Liver (tissue), 9 donors: ENCODE measurements around the gene GYG2. TPM values are rescaled to one million over a fixed set of nuclear protein-coding genes. Genes with fewer than 3 reads are reported as not detected.

Experiments used
- DNase-seq: peaks from one replicate; pipeline ENCODE4 v3.0.0-alpha.2; 2017; ENCODE audit warnings: low spot score
- H3K27ac ChIP-seq, 2 donors: one replicate each; pipeline ENCODE4 v1.7.0; 2013; ENCODE audit warnings: inconsistent platforms in 2 of 2, low read length in 2 of 2, control low read depth in 1 of 2, low read depth in 1 of 2, mild to moderate bottlenecking in 1 of 2
- H3K27me3 ChIP-seq, 4 donors: one replicate each; pipeline versions ENCODE4 v1.6.1 to v1.7.0; 2013; ENCODE audit warnings: low read length in 3 of 4, inconsistent platforms in 1 of 4, mild to moderate bottlenecking in 1 of 4, moderate library complexity in 1 of 4; ENCODE audit not compliant: control insufficient read depth in 4 of 4, insufficient read depth in 4 of 4
- H3K36me3 ChIP-seq, 4 donors: one replicate each; pipeline versions ENCODE4 v1.6.1 to v1.7.0; 2013; ENCODE audit warnings: low read length in 3 of 4, mild to moderate bottlenecking in 3 of 4, low read depth in 1 of 4, moderate library complexity in 1 of 4; ENCODE audit not compliant: control insufficient read depth in 4 of 4, insufficient read depth in 3 of 4
- H3K4me1 ChIP-seq, 4 donors: one replicate each; pipeline versions ENCODE4 v1.6.1 to v1.7.0; 2013; ENCODE audit warnings: low read length in 3 of 4, mild to moderate bottlenecking in 3 of 4, moderate library complexity in 1 of 4; ENCODE audit not compliant: control insufficient read depth in 4 of 4, insufficient read depth in 4 of 4
- H3K4me3 ChIP-seq, 3 donors: one replicate each; pipeline versions ENCODE4 v1.6.1 to v1.7.0; 2013; ENCODE audit warnings: low read length in 3 of 3, control low read depth in 1 of 3, low read depth in 1 of 3, mild to moderate bottlenecking in 1 of 3
- H3K9ac ChIP-seq, 2 donors: one replicate each; pipeline ENCODE4 v1.7.0; 2013; ENCODE audit warnings: low read length in 2 of 2, mild to moderate bottlenecking in 2 of 2, moderate library complexity in 2 of 2, control low read depth in 1 of 2, low read depth in 1 of 2
- H3K9me3 ChIP-seq, 4 donors: one replicate each; pipeline versions ENCODE4 v1.6.1 to v1.7.0; 2013; ENCODE audit warnings: low read length in 3 of 4; ENCODE audit not compliant: control insufficient read depth in 4 of 4
- ATF3 ChIP-seq: IDR thresholded peaks from 2 replicates; pipeline ENCODE4 v1.6.1; 2016; ENCODE audit warnings: antibody characterized with exemption
- CTCF ChIP-seq: fragments of 150-350 bp; IDR thresholded peaks from 2 replicates; pipeline ENCODE4 v1.5.1; 2017; ENCODE audit warnings: improper control_type of control experiment, low read depth, low read length; ENCODE audit not compliant: missing input control
- EGR1 ChIP-seq, 2 donors: IDR thresholded peaks; 2 replicates each; pipeline ENCODE4 v1.6.1; 2016 to 2018; ENCODE audit warnings: antibody characterized with exemption in 2 of 2, low read depth in 2 of 2
- FOXA1 ChIP-seq: IDR thresholded peaks from 2 replicates; pipeline ENCODE4 v1.6.1; 2016; ENCODE audit warnings: antibody characterized with exemption
- FOXA2 ChIP-seq: IDR thresholded peaks from 2 replicates; pipeline ENCODE4 v1.6.1; 2016; ENCODE audit warnings: antibody characterized with exemption
- GABPA ChIP-seq, 2 donors: IDR thresholded peaks in 1 of 2; conservative IDR thresholded peaks in 1 of 2; 2 replicates each; pipeline ENCODE4 v1.6.1; 2016; ENCODE audit warnings: antibody characterized with exemption in 2 of 2, mild to moderate bottlenecking in 1 of 2, moderate library complexity in 1 of 2
- HNF4A ChIP-seq, 2 donors: conservative IDR thresholded peaks; 2 replicates each; pipeline ENCODE4 v1.6.1; 2016; ENCODE audit warnings: antibody characterized with exemption in 2 of 2, mild to moderate bottlenecking in 2 of 2
- HNF4G ChIP-seq: IDR thresholded peaks from 2 replicates; pipeline ENCODE4 v1.6.1; 2016; ENCODE audit warnings: antibody characterized with exemption
- JUND ChIP-seq, 2 donors: IDR thresholded peaks; 2 replicates each; pipeline ENCODE4 v1.6.1; 2016; ENCODE audit warnings: antibody characterized with exemption in 2 of 2
- MAX ChIP-seq: IDR thresholded peaks from 2 replicates; pipeline ENCODE4 v1.6.1; 2016; ENCODE audit warnings: antibody characterized with exemption
- RAD21 ChIP-seq, 2 donors: IDR thresholded peaks; 2 replicates each; pipeline ENCODE4 v1.6.1; 2016; ENCODE audit warnings: antibody characterized with exemption in 2 of 2, mild to moderate bottlenecking in 2 of 2
- REST ChIP-seq: IDR thresholded peaks from 2 replicates; pipeline ENCODE4 v1.6.1; 2016; ENCODE audit warnings: antibody characterized with exemption, mild to moderate bottlenecking
- RXRA ChIP-seq, 2 donors: IDR thresholded peaks; 2 replicates each; pipeline ENCODE4 v1.6.1; 2017 to 2018; ENCODE audit warnings: antibody characterized with exemption in 2 of 2, mild to moderate bottlenecking in 1 of 2
- SP1 ChIP-seq: IDR thresholded peaks from 2 replicates; pipeline ENCODE4 v1.6.1; 2018; ENCODE audit warnings: antibody characterized with exemption, mild to moderate bottlenecking
- TAF1 ChIP-seq: conservative IDR thresholded peaks from 2 replicates; pipeline ENCODE4 v1.6.1; 2016; ENCODE audit warnings: antibody characterized with exemption, mild to moderate bottlenecking
- YY1 ChIP-seq: IDR thresholded peaks from 2 replicates; pipeline ENCODE4 v1.6.1; 2016; ENCODE audit warnings: antibody characterized with exemption, mild to moderate bottlenecking
- ZBTB33 ChIP-seq: IDR thresholded peaks from 2 replicates; pipeline ENCODE4 v1.6.1; 2016; ENCODE audit warnings: antibody characterized with exemption
- WGBS: extraction: QIAGEN DNeasy Blood & Tissue Kit; methylation state at CpG from one replicate; pipeline ENCODE4 v1.1.7; 2013; 5-methylcytosine and 5-hydroxymethylcytosine counted together
- polyA plus RNA-seq, 2 donors: library from polyadenylated mRNA; stranded (reverse) in 1 of 2; unstranded in 1 of 2; fragments of 200-250 nt in 1 of 2; fragments of >200 nt in 1 of 2; fragmentation: Nextera tagmentation in 1 of 2; extraction: Ambion mirVana in 1 of 2; gene quantifications; one replicate each; pipeline versions ENCODE4 v1.2.1 to v1.2.3, GENCODE V29; 2013 to 2015
- total RNA-seq, 2 donors: library from RNA; depleted of rRNA; stranded (reverse); fragments of >200 nt; gene quantifications; one replicate each; pipeline ENCODE4 v1.2.3, GENCODE V29; 2014
- donor health status: healthy.
- donor health status: healthy.
- donor health status: healthy.
- donor health status: healthy.
- donor health status: healthy.

GYG2 gene
- total and polyA plus RNA-seq, 4 donors = 11.3 to 32.6 (median 14.3) TPM

- Histone ChIP-seq H3K36me3 (peaks cover 0 to 4% (median 0%) of the 10 kb centered on the region in 4 donors), H3K9me3 (no peaks in the 10 kb centered on the region), H3K9ac (no peak overlapping the region), H3K4me3 (no peak overlapping the region), H3K27me3 (no peaks in the 10 kb centered on the region), H3K27ac (no peak overlapping the region), H3K4me1 (no peaks in the 10 kb centered on the region)
- DNase-seq = no peak
- TF ChIP-seq HNF4G = no peak
- no peak for TF ChIP-seq MAX
- no peak for TF ChIP-seq CTCF
- no peak for TF ChIP-seq RXRA (IDR thresholded peaks at IDR 0.05)
- TF ChIP-seq HNF4A (conservative IDR thresholded peaks at IDR 0.05) = no peak
- TF ChIP-seq SP1 = no peak
- no peak for TF ChIP-seq EGR1 (IDR thresholded peaks at IDR 0.05; ENCODE audit: low read depth in 2 of 2)
- no peak for TF ChIP-seq JUND (IDR thresholded peaks at IDR 0.05)
- TF ChIP-seq REST = no peak
- no peak for TF ChIP-seq TAF1
- no peak for TF ChIP-seq ATF3
- TF ChIP-seq YY1 = no peak
- TF ChIP-seq GABPA (IDR thresholded peaks at IDR 0.05 in 1 of 2, conservative IDR thresholded peaks at IDR 0.05 in 1 of 2) = no peak
Measured at GRCh38 chrX:2846992-2847391, 18.3 kb downstream of the GYG2 start.

- Histone ChIP-seq H3K4me3 (no peak overlapping the region), H3K9ac (no peak overlapping the region), H3K4me1 (no peaks in the 10 kb centered on the region), H3K27me3 (no peaks in the 10 kb centered on the region), H3K9me3 (no peaks in the 10 kb centered on the region), H3K27ac (no peak overlapping the region), H3K36me3 (peaks cover 0 to 6% (median 3%) of the 10 kb centered on the region in 4 donors)
- no peak for DNase-seq
- 88% methylated on average over 9 of the region's 9 CpGs for WGBS
- no peak for TF ChIP-seq SP1
- TF ChIP-seq HNF4G = no peak
- TF ChIP-seq RAD21 (IDR thresholded peaks at IDR 0.05) = no peak
- no peak for TF ChIP-seq RXRA (IDR thresholded peaks at IDR 0.05)
- no peak for TF ChIP-seq FOXA1
- no peak for TF ChIP-seq FOXA2
- TF ChIP-seq ATF3 = no peak
- TF ChIP-seq TAF1 = no peak
- no peak for TF ChIP-seq JUND (IDR thresholded peaks at IDR 0.05)
- no peak for TF ChIP-seq MAX
- TF ChIP-seq YY1 = no peak
- no peak for TF ChIP-seq ZBTB33
- TF ChIP-seq EGR1 (IDR thresholded peaks at IDR 0.05; ENCODE audit: low read depth in 2 of 2) = no peak
- no peak for TF ChIP-seq REST
Measured at GRCh38 chrX:2848871-2849301, 20.2 kb downstream of the GYG2 start.
